Occipital lobe (tissue), 3 donors: ENCODE results near the gene KPNA4. TPM values are rescaled to one million over a fixed set of nuclear protein-coding genes. Genes with fewer than 3 reads are reported as not detected.
"Not testable (repeated sequence)": the region's sequence is repeated elsewhere in the genome, so short reads cannot be mapped to it uniquely, and the experiment has no call there.

Experiments used
- DNase-seq: peaks from one replicate; lab custom pipeline; 2025; lab: John Stamatoyannopoulos, UW
- small RNA-seq: library from RNA; depleted of rRNA; stranded (forward); fragments of <200 nt; gene quantifications from one replicate; pipeline ENCODE3, GENCODE V24; 2014
- total RNA-seq: library from RNA; depleted of rRNA; stranded (reverse); fragments of >200 nt; gene quantifications from one replicate; pipeline ENCODE4 v1.2.3, GENCODE V29; 2014

KPNA4 gene
- total RNA-seq, 1 donor from 2014 or later = 49.0 TPM

DNA sequence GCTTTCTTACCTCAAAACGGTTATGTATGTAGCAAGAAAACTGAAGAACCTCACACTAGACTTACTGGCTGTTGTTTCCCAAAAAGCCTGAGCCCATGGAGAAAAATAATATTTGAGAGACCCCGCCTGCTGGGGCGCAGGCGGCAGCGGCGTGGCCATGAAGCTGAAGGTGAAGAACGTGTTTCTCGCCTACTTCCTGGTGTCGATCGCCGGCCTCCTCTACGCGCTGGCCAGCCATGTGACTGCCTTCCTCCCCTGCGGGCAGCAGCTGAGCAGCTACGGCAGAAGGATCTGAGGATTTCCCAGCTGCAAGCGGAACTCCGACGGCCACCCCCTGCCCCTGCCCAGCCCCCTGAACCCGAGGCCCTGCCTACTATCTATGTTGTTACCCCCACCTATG, 113.1 kb downstream of the KPNA4 start:
- DNase-seq = not testable (repeated sequence)

DNA sequence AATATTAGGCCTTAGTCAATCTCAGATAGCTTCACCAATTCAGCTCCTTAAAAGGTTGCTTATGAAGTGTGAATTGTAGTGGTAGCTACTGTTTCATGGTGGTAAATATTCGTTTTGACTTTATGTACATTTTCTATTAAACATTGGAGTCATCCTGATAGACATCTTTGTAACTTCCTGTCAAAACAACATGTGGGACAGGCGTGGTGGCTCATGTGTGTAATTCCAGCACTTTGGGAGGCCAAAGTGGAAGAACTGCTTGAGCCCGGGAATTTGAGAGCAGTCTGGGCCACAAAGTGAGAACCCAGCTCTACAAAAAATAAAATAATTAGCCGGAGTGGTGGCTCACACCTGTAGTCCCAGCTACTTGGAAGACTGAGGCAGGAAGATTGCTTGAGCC, 113.8 kb downstream of the KPNA4 start:
- DNase-seq = no peak

DNA sequence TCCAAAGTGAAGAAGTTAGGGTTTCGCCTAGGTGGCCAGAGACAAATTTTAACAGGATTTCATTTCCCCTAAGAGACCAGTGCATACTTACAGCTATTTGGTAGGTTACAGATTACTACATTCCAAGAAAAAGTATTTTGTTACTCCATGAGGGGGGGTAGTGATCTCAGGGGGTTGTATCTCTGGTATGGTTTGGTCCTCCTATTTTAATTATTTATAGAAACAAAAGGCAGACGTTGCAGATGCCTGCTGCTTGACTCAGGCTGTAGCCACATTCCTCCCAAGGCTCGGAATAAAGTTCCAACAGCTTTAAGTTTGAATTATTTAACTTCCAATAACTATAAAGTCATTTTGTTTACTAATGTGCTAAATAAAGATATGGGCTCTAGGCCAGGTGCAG, 114.5 kb downstream of the KPNA4 start:
- DNase-seq = no peak

DNA sequence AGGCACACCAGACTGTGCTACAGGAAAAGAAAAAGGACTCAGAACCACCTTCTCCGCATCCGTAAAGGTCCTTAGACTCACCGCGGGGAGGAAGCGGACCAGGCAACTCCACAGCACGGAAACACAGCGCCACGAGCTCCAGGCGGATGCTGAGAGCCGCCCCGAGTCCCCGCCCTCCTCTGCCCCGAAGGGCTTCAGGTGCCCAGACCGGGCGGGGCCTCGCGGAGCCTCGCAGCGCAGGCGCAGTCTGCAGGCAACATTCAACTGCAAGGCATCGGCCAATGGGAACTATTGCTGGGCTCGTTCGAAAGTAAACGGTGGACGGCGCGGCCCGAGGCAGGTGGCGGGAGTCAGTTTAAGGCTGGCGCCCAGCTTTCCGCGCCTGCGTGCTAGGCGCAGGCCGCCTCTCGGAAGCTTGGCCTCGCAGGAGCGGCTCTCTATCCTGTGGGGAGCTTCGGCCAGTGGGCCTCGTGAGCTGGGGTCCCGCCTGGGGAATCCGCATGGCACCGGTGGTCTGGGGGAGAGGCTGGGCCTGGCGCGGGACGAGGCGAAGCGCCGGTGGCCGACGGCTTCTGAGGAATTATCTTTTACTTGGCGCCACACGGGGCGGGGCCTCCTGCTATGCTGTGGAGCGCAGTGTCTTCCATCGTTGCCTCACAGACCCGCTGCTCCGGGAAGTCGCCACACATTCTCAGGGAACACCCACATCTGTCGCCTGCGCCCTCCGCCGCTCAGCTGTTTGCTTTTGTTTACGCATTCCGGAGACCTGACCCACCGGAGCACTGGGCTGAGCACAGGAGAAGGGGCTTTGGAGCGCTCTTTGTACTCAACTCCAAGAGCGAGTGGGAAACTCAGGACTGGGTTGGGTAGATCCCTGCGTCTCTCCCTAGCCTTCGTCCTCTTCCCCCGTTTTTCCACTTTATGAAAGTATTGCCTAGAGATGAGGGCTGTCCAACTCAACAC, 115.5 kb downstream of the KPNA4 start, which contains the start of gene TRIM59:
Gene TRIM59 (minus strand): TSS at position 151 of the 963 bp plus-strand sequence. CDS start 10,603 bp downstream, outside the sequence.
- DNase-seq = peak; percentile 64

DNA sequence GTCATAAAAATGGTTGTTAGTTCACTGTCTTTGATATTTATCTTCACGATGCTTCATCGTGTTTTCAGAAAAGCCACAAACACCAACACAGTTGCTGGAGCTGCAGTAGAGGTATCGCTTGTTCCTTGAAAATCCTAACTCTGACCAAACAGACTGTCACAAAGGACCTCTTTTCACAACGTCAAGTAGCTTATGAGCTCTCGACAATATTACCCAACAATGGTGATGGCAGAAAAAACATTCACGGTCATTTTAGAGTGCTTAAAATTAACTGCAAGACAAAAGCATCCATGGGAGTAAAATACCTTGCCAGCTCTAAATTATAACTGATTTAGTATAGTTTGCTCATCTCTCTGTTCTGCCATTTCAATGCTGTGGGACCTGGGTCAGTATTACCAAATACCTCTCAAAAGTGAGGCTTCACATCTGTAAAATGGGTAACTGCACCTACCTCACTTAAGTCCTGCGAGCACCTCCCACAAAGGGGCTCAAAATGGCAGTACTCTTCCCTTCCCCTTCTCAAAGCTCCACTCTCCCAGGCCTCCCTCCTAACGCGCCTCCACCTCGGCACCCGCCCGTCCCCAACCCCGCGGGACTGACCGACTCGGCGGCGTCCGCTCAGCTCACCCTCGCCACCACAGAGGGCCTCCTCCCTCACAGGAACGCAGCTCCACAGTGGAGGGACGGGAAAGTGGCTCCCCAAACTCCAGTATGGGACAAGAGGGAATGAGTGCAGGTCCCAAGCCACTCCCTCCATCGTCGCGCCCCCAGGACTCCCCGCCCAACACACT, 116.3 kb downstream of the KPNA4 start:
- no peak for DNase-seq

DNA sequence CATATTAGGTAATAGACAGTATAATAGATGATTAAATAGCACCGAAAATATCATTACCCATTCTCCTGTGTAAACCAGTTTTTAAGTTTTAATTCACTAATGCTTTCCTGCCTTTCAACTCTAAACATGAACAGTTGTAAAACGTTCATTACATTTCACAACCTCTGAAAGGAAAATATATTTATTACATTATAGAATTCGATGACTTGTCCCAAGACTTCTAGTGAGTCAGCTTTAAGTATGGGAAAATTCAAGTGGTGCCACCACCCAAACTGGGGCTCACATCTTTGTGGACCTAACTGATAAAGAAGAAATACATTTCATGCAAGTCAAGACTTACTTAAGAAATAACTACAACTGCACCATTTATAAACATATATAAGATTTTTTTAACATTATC, 117.8 kb downstream of the KPNA4 start:
- DNase-seq = no peak

DNA sequence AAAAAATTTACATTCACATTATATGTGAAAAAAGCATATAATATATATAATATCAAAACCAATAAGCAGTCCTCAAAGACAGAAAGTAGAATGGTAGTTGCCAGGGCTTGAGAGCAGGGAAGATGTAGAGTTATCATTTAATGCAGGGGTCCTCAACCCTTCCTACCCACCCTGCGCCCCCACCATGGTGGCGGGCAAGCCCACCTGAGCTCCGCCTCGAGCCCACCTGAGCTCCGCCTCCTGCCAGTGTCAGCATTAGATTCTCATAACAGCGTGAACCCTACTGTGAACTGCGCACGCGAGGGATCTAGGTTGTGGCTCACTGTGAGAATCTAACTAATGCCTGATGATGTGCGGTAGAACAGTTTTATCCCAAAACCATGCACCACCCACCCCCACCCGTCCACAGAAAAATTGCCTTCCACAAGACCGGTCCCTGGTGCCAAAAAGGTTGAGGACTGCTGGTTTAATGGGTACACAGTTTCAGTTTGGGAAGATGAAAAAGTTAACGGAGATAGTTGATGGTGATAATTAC, 118.8 kb downstream of the KPNA4 start:
- DNase-seq = no peak

DNA sequence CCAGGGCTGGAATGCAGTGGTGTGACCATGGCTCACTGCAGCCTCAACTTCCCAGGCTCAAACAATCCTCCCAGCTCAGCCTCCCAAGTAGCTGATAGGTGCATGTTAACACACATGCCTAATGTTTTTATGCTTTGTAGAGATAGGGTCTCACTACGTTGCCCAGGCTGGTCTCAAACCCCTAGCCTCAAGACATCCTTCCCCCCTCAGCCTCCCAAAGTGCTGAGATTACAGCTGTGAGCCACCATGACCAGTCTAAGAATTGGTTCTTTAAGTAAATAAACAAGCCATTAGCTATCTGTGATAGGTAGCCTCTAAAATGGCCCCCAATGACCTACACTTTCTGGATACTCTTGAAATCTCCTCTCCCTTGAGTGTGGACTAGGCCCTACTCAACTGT, 119.5 kb downstream of the KPNA4 start:
- DNase-seq = no peak

Small RNA genes lying within 50 kb of the gene (small RNA-seq; reads per million reads assigned to genes)
- gene RNU7-136P = not detected

Other genes with a start within 250 kb of the KPNA4 start
- gene IFT80, start 166.3 kb downstream of the KPNA4 start, total RNA-seq = 83.8 TPM
- gene SMC4, start 165.9 kb downstream of the KPNA4 start, total RNA-seq = 52.4 TPM
- gene TRIM59, start 115.8 kb downstream of the KPNA4 start, total RNA-seq = 14.3 TPM
- not detected for gene ARL14, start 111.6 kb upstream of the KPNA4 start, total RNA-seq
- 90.3 TPM for gene PPM1L, start 190.7 kb upstream of the KPNA4 start, total RNA-seq